GM12865 (cell line): ENCODE data around the gene CCDC74A.

Source experiments
- DNase-seq: peaks from one replicate; pipeline ENCODE4 v3.0.0; 2010; ENCODE audit warnings: low read depth
- H3K4me3 ChIP-seq: 2 replicates; pipeline ENCODE4 v1.5.1; 2011; ENCODE audit warnings: mild to moderate bottlenecking, low read depth, low read length, control low read depth
- CTCF ChIP-seq: IDR thresholded peaks from 2 replicates; pipeline ENCODE4 v1.5.1; 2011; ENCODE audit warnings: low read length, control low read depth, low read depth, inconsistent platforms; ENCODE audit not compliant: insufficient read depth; ENCODE audit errors: missing control alignments

CCDC74A gene

GRCh38 chr2:131580187-131580586, 52.5 kb downstream of the CCDC74A start:
- no peak overlapping the region for H3K4me3 ChIP-seq
- TF ChIP-seq CTCF: no peak
- peak; percentile 77 for DNase-seq
